Lung (tissue), 12 donors: ENCODE data around the gene MUC6. TPM values are rescaled to one million over a fixed set of nuclear protein-coding genes. Genes with fewer than 3 reads are reported as not detected.

ENCODE experiments used
- ATAC-seq: fragments of 200-7000 bp; cut with Tn5 transposase; one replicate; pipeline ENCODE4 v1.9.1; 2020; ENCODE audit warnings: moderate number of reproducible peaks; ENCODE audit not compliant: insufficient read depth, low FRiP score
- DNase-seq, 3 donors: peaks; one replicate each; pipeline ENCODE4 v3.0.0-alpha.2; 2013 to 2017
- H3K27ac ChIP-seq, 2 donors: one replicate each; pipeline ENCODE4 v1.5.1; 2013; ENCODE audit warnings: mild to moderate bottlenecking in 2 of 2, moderate library complexity in 2 of 2, control low read depth in 1 of 2, inconsistent platforms in 1 of 2, low read depth in 1 of 2, low read length in 1 of 2
- H3K27me3 ChIP-seq, 3 donors: one replicate each; pipeline ENCODE4 v1.5.1; 2013; ENCODE audit warnings: low read length in 2 of 3; ENCODE audit not compliant: control insufficient read depth in 3 of 3, insufficient read depth in 3 of 3
- H3K36me3 ChIP-seq, 4 donors: one replicate each; pipeline ENCODE4 v1.5.1; 2013; ENCODE audit warnings: low read length in 4 of 4, mild to moderate bottlenecking in 1 of 4, moderate library complexity in 1 of 4; ENCODE audit not compliant: control insufficient read depth in 4 of 4, insufficient read depth in 4 of 4
- H3K4me1 ChIP-seq, 5 donors: one replicate each; pipeline ENCODE4 v1.5.1; 2013; ENCODE audit warnings: low read length in 5 of 5, mild to moderate bottlenecking in 2 of 5, moderate library complexity in 1 of 5; ENCODE audit not compliant: control insufficient read depth in 5 of 5, insufficient read depth in 5 of 5
- H3K4me3 ChIP-seq: one replicate; pipeline ENCODE4 v1.5.1; 2013; ENCODE audit warnings: mild to moderate bottlenecking, control low read depth, moderate library complexity
- H3K9ac ChIP-seq, 2 donors: one replicate each; pipeline ENCODE4 v1.5.1; 2013; ENCODE audit warnings: low read length in 2 of 2, control low read depth in 1 of 2; ENCODE audit not compliant: insufficient read depth in 1 of 2
- H3K9me3 ChIP-seq, 4 donors: one replicate each; pipeline ENCODE4 v1.5.1; 2013; ENCODE audit warnings: low read length in 3 of 4, mild to moderate bottlenecking in 1 of 4, moderate library complexity in 1 of 4; ENCODE audit not compliant: control insufficient read depth in 4 of 4, insufficient read depth in 3 of 4
- CTCF ChIP-seq: IDR thresholded peaks from 2 replicates; pipeline ENCODE4 v1.5.1; 2012; ENCODE audit warnings: mild to moderate bottlenecking; ENCODE audit errors: control extremely low read depth, extremely low read depth
- WGBS, 2 donors: extraction: QIAGEN DNeasy Blood & Tissue Kit; methylation state at CpG; one replicate each; pipeline ENCODE4 v1.1.7; 2013; 5-methylcytosine and 5-hydroxymethylcytosine counted together
- polyA plus RNA-seq, 2 donors: library from polyadenylated mRNA; stranded (reverse); fragments of 200-250 nt; gene quantifications; one replicate each; pipeline ENCODE4 v1.2.1, GENCODE V29; 2013
- total RNA-seq, 2 donors: library from RNA; depleted of rRNA in 1 of 2; stranded (reverse); fragments of >200 nt in 1 of 2; gene quantifications; one replicate each; pipeline ENCODE4 v1.2.1, GENCODE V29; 2014 to 2021
- donor health status: control.
- donor health status: control.
- donor health status: Bipolar disorder and iron deficiency.
- donor health status: healthy.
- donor health status: DM: yes; HTN: yes; CAD: no.

Gene MUC6
- total and polyA plus RNA-seq, 4 donors: 0.01 to 0.92 (median 0.06) TPM; not detected in 1

DNA sequence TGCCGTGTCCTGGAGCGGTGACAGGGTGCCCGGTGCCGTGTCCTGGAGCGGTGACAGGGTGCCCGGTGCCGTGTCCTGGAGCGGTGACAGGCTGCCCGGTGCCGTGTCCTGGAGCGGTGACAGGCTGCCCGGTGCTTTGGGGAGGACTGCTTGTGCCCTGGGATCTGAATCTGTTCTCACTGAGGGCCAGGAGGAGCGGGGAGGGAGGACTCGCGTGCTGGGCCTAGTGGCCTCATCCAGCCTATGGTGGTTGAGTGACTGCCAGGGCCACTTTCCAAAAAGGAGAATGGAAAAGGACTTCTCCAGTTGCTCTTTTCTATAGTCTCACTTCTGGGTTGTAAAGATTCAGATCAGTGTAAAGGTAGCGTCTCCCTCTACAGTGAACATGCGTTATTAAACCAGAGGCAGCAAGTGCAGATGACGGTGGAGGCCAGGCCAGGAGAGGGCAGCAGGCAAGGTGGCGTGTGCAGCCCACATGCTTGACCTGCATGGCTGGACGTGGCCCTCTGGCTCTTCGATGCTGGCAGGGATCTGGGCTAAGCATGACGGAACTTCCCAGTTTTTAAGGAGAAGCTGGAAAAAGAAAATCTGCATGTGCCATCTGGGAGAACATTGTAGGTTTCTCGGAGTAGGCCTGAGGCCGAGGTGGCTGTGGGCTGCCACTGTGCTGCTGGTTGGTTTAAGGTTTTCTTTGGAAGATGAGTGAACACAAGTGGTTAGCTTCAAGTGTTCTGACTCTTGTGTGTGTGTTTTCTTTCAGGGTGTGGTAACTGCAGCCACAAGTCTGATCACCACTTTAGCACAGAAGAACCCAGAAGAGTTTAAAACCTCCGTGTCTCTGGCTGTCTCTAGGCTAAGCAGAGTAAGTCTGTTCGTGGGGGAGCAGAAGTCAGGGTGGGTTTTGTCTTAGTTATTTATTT lies 55.8 kb downstream of the MUC6 start:
- WGBS, 2 donors: 85 to 90% methylated on average over 26 of the region's 26 CpGs

GRCh38 chr11:978781-979180 lies 57.7 kb downstream of the MUC6 start:
- ATAC-seq (no peak), DNase-seq (no peak)
- H3K27ac ChIP-seq: no peak overlapping the region
- TF ChIP-seq CTCF: no peak
- no peak overlapping the region for H3K4me3 ChIP-seq
- no peaks in the 10 kb centered on the region for H3K27me3 ChIP-seq
- H3K9me3 ChIP-seq: no peaks in the 10 kb centered on the region
- H3K36me3 ChIP-seq: peaks cover 3 to 43% (median 13%) of the 10 kb centered on the region in 4 donors
- 72 to 78% methylated on average over 12 to 16 of the region's 16 CpGs for WGBS, 2 donors
- H3K4me1 ChIP-seq: peaks cover 0 to 5% (median 0%) of the 10 kb centered on the region in 5 donors
- no peak overlapping the region for H3K9ac ChIP-seq

More for the DNA sequence above, 55.8 kb downstream of the MUC6 start:
- Histone ChIP-seq H3K27me3 (no peaks in the 10 kb centered on the region), H3K4me1 (peaks cover 0 to 7% (median 0%) of the 10 kb centered on the region in 5 donors), H3K9me3 (no peaks in the 10 kb centered on the region), H3K27ac (peak overlapping the region in 1 of 2 donors; percentile 35), H3K36me3 (peaks cover 12 to 54% (median 18%) of the 10 kb centered on the region in 4 donors), H3K9ac (no peak overlapping the region), H3K4me3 (no peak overlapping the region)
- no peak for TF ChIP-seq CTCF
- no peak for DNase-seq
- ATAC-seq: peak; percentile 23

- no peak for TF ChIP-seq CTCF
- Histone ChIP-seq H3K9ac (no peak overlapping the region), H3K4me1 (peaks cover 0 to 5% (median 0%) of the 10 kb centered on the region in 5 donors), H3K36me3 (peaks cover 5 to 49% (median 13%) of the 10 kb centered on the region in 4 donors), H3K9me3 (no peaks in the 10 kb centered on the region), H3K27me3 (no peaks in the 10 kb centered on the region), H3K27ac (no peak overlapping the region), H3K4me3 (no peak overlapping the region)
- no peak for DNase-seq
- ATAC-seq: no peak
- WGBS, 2 donors: 91% methylated on average over 28 of the region's 28 CpGs
Observed at GRCh38 chr11:977830-978720, 58.4 kb downstream of the MUC6 start.
